ENCODE data around the gene SMTN.

SMTN gene

DNA sequence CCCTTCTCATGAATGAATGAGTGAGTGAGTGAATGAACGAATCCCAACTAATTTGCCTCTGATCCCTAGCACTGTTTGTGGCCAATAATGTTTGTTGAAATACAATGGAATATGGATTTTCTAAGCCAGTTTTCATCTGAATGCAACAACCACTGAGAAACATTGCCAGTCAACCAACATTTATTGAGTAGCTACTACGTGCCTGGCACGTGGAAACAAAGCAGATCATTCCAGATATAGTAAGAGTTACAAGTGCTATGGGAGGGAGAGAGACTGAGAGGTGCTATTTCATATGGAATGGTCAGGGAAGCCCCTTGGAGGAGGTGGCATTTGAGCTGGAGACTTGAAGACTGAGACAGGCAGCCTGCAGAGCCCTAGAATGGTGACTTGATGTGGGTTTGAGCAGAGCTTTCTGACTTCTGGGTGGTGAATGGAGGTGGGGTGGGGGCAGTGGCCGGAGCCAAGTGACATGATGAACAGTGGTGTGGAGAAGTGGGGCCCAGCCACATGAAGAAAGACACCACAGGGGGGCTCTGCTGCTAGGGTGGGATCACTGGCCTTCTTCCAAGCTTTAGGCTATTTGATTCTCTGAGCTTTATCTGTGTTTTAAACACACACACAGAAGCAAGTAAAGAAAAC, 35.1 kb upstream of the SMTN start:
- ChIA-PET CTCF (interaction anchor here (0.7 to 2.7 kb wide), 2 partner anchors 8 to 10 kb away, joined by 3 to 6 read pairs; no protein-coding TSS in a partner anchor), POLR2A (no interaction called here)
- H3K36me3 ChIP-seq (ENCODE audit: control insufficient read depth in 4 of 4, insufficient read depth in 4 of 4, low read length in 3 of 4), result no peaks in the 10 kb centered on the region
- no peak overlapping the region for H3K27ac ChIP-seq (ENCODE audit: insufficient read depth in 1 of 2, low read depth in 1 of 2, low read length in 2 of 2, poor library complexity in 1 of 2, severe bottlenecking in 2 of 2)
- H3K4me1 ChIP-seq (ENCODE audit: control extremely low read depth in 1 of 4, control insufficient read depth in 4 of 4, insufficient read depth in 4 of 4, low read length in 3 of 4), result peaks cover 0 to 21% (median 10%) of the 10 kb centered on the region in 4 experiments
- no peak for DNase-seq
- H3K4me3 ChIP-seq (ENCODE audit: control insufficient read depth in 1 of 7, extremely low read depth in 1 of 7, insufficient read depth in 4 of 7, low read depth in 2 of 7, low read length in 6 of 7), result peak overlapping the region in 1 of 7 experiments; percentile 22
- no peaks in the 10 kb centered on the region for H3K27me3 ChIP-seq (replicated peaks in 2 of 5; ENCODE audit: control insufficient read depth in 4 of 5, insufficient read depth in 5 of 5, low read length in 4 of 5)
- H3K9me3 ChIP-seq (ENCODE audit: control extremely low read depth in 1 of 5, control insufficient read depth in 4 of 5, insufficient read depth in 2 of 5, low read depth in 1 of 5, low read length in 4 of 5), result no peaks in the 10 kb centered on the region
- 80% methylated on average over 1 of the region's 4 CpGs for WGBS (ENCODE audit: insufficient coverage)

DNA sequence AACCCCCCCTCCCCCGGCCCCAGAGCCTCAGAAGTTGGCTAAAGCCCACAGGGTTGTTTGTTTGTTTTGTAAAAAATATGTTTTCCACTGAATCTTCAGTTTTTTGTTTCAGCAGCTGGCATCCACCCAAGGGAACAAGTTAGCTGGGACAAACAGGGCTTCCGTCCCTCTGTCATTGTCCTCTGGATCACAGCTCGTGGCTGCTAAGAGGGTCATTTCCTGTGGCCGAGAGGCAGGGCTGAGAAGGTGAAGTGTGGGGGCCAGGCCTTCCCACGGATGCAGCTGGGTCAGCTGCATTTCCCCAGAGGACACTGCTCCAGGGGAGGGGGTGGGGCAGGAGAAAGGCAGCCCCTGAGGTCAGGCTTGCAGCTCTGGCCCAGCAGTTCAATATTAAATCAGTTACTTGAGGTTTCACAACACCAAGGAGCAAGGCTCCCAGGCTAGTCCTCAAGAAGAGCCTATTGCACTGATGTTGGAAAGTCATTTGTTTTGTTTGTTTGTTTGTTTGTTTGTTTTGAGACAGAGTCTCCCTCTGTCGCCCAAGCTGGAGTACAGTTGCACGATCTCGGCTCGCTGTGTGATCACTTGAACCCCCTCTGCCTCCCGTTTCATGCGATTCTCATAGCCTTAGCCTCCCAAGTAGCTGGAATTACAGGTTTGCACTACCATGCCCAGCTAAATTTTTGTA, 34.4 kb upstream of the SMTN start:
- no peak for DNase-seq
- Histone ChIP-seq H3K27ac (ENCODE audit: insufficient read depth in 1 of 2, low read depth in 1 of 2, low read length in 2 of 2, poor library complexity in 1 of 2, severe bottlenecking in 2 of 2) (no peak overlapping the region), H3K4me1 (ENCODE audit: control extremely low read depth in 1 of 4, control insufficient read depth in 4 of 4, insufficient read depth in 4 of 4, low read length in 3 of 4) (peaks cover 0 to 21% (median 10%) of the 10 kb centered on the region in 4 experiments), H3K27me3 (replicated peaks in 2 of 5; ENCODE audit: control insufficient read depth in 4 of 5, insufficient read depth in 5 of 5, low read length in 4 of 5) (no peaks in the 10 kb centered on the region), H3K36me3 (ENCODE audit: control insufficient read depth in 4 of 4, insufficient read depth in 4 of 4, low read length in 3 of 4) (no peaks in the 10 kb centered on the region), H3K9me3 (ENCODE audit: control extremely low read depth in 1 of 5, control insufficient read depth in 4 of 5, insufficient read depth in 2 of 5, low read depth in 1 of 5, low read length in 4 of 5) (no peaks in the 10 kb centered on the region), H3K4me3 (ENCODE audit: control insufficient read depth in 1 of 7, extremely low read depth in 1 of 7, insufficient read depth in 4 of 7, low read depth in 2 of 7, low read length in 6 of 7) (peak overlapping the region in 1 of 7 experiments; percentile 22)
- 74% methylated on average over 8 of the region's 11 CpGs for WGBS (ENCODE audit: insufficient coverage)
- CTCF ChIA-PET, result interaction anchor here (0.7 to 2.7 kb wide), 2 partner anchors 9 to 10 kb away, joined by 3 to 6 read pairs; no protein-coding TSS in a partner anchor
- POLR2A ChIA-PET, result no interaction called here

DNA sequence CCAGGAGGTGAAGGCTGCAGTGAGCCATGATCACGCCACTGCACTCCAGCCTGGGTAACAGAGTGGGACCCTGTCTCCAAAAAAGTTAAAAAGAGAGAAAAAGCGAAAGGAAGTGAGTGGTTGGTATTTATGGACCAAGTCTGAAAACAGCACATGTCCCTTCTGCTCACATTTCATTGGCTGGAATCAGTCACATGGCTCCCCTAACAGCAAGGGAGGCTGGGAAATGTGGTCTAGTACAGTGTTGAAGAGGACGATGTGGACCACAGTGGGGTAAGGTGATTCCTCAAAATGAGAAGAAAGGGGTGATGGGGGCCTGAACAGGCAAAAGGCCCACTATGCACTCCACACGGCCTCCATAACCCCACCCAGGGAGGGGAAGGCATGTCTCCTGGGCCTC, 32.5 kb upstream of the SMTN start:
- Histone ChIP-seq H3K27me3 (replicated peaks in 2 of 5; ENCODE audit: control insufficient read depth in 4 of 5, insufficient read depth in 5 of 5, low read length in 4 of 5) (no peaks in the 10 kb centered on the region), H3K27ac (ENCODE audit: insufficient read depth in 1 of 2, low read depth in 1 of 2, low read length in 2 of 2, poor library complexity in 1 of 2, severe bottlenecking in 2 of 2) (no peak overlapping the region), H3K4me1 (ENCODE audit: control extremely low read depth in 1 of 4, control insufficient read depth in 4 of 4, insufficient read depth in 4 of 4, low read length in 3 of 4) (peaks cover 0 to 21% (median 10%) of the 10 kb centered on the region in 4 experiments), H3K9me3 (ENCODE audit: control extremely low read depth in 1 of 5, control insufficient read depth in 4 of 5, insufficient read depth in 2 of 5, low read depth in 1 of 5, low read length in 4 of 5) (no peaks in the 10 kb centered on the region), H3K4me3 (ENCODE audit: control insufficient read depth in 1 of 7, extremely low read depth in 1 of 7, insufficient read depth in 4 of 7, low read depth in 2 of 7, low read length in 6 of 7) (no peak overlapping the region), H3K36me3 (ENCODE audit: control insufficient read depth in 4 of 4, insufficient read depth in 4 of 4, low read length in 3 of 4) (no peaks in the 10 kb centered on the region)
- DNase-seq, result no peak
- CTCF ChIA-PET, result no interaction called here
- WGBS (ENCODE audit: insufficient coverage), result 100% methylated on average over 2 of the region's 4 CpGs
- POLR2A ChIA-PET, result no interaction called here

DNA sequence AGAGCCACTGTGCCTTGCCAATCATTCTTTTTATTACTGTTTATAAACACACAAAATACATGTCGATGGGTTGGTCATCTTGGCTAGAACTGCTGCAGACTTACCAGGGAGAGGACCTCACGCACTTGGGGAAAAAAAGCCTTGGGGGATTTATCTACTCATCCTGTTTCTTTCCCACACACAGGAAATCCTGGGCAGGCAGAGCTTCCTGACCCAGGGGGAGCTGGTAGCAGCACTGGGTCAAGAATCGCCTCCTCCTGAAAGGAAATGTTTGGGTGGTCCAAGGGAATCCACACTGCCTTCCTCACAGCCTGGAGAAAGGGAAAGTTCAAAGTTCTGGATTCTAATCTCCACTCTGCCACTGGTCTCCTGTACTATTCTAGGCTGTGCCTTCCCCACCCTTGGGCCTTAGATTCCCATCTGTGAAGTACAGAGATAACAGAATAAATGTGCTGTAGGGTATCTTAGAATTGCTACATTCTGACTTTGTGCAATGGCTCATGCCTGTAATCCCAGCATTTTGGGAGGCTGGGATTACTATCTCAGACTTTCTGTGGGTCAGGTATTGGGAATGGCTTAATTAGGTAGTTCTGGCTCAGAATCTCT, 31.2 kb upstream of the SMTN start:
- Histone ChIP-seq H3K36me3 (ENCODE audit: control insufficient read depth in 4 of 4, insufficient read depth in 4 of 4, low read length in 3 of 4) (no peaks in the 10 kb centered on the region), H3K4me3 (ENCODE audit: control insufficient read depth in 1 of 7, extremely low read depth in 1 of 7, insufficient read depth in 4 of 7, low read depth in 2 of 7, low read length in 6 of 7) (no peak overlapping the region), H3K27me3 (replicated peaks in 2 of 5; ENCODE audit: control insufficient read depth in 4 of 5, insufficient read depth in 5 of 5, low read length in 4 of 5) (no peaks in the 10 kb centered on the region), H3K27ac (ENCODE audit: insufficient read depth in 1 of 2, low read depth in 1 of 2, low read length in 2 of 2, poor library complexity in 1 of 2, severe bottlenecking in 2 of 2) (no peak overlapping the region), H3K4me1 (ENCODE audit: control extremely low read depth in 1 of 4, control insufficient read depth in 4 of 4, insufficient read depth in 4 of 4, low read length in 3 of 4) (peaks cover 0 to 21% (median 10%) of the 10 kb centered on the region in 4 experiments), H3K9me3 (ENCODE audit: control extremely low read depth in 1 of 5, control insufficient read depth in 4 of 5, insufficient read depth in 2 of 5, low read depth in 1 of 5, low read length in 4 of 5) (no peaks in the 10 kb centered on the region)
- 36% methylated on average over 3 of the region's 3 CpGs for WGBS (ENCODE audit: insufficient coverage)
- CTCF ChIA-PET, result no interaction called here
- no peak for DNase-seq
- POLR2A ChIA-PET, result no interaction called here

DNA sequence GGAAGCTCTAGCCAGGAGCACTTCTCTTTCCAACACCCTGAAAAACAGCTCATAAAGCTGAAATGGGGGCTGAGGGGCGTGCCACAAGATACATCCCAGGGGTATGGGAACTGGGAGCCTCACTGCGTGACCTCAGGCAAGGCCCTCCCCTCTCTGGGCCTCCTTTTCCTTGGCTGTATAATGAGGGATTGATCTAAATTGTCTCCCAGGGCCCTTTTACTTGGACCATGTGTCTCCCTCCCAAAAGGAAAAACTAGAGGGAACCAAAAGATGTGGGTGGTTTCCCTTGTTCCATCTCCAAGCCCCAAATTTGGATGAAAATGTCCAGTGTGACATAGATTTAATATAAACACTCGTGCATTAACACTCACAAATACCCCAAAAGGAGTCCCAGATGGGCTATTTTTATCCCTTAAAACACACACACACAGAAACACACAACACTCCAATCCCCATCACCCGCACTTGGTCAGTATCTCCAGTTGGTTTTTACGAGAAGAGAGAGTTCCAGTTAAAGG, 25.9 kb upstream of the SMTN start:
- H3K36me3 ChIP-seq (ENCODE audit: control insufficient read depth in 4 of 4, insufficient read depth in 4 of 4, low read length in 3 of 4), result no peaks in the 10 kb centered on the region
- H3K27ac ChIP-seq (ENCODE audit: insufficient read depth in 1 of 2, low read depth in 1 of 2, low read length in 2 of 2, poor library complexity in 1 of 2, severe bottlenecking in 2 of 2), result no peak overlapping the region
- 100% methylated on average over 4 of the region's 5 CpGs for WGBS (ENCODE audit: insufficient coverage)
- H3K9me3 ChIP-seq (ENCODE audit: control extremely low read depth in 1 of 5, control insufficient read depth in 4 of 5, insufficient read depth in 2 of 5, low read depth in 1 of 5, low read length in 4 of 5), result no peaks in the 10 kb centered on the region
- ChIA-PET POLR2A (no interaction called here), CTCF (interaction anchor here (1.9 kb wide), 1 partner anchor 9 kb away, joined by 6 read pairs; no protein-coding TSS in a partner anchor)
- no peak overlapping the region for H3K4me3 ChIP-seq (ENCODE audit: control insufficient read depth in 1 of 7, extremely low read depth in 1 of 7, insufficient read depth in 4 of 7, low read depth in 2 of 7, low read length in 6 of 7)
- peaks cover 0 to 10% (median 1%) of the 10 kb centered on the region in 4 experiments for H3K4me1 ChIP-seq (ENCODE audit: control extremely low read depth in 1 of 4, control insufficient read depth in 4 of 4, insufficient read depth in 4 of 4, low read length in 3 of 4)
- no peaks in the 10 kb centered on the region for H3K27me3 ChIP-seq (replicated peaks in 2 of 5; ENCODE audit: control insufficient read depth in 4 of 5, insufficient read depth in 5 of 5, low read length in 4 of 5)
- no peak for DNase-seq

DNA sequence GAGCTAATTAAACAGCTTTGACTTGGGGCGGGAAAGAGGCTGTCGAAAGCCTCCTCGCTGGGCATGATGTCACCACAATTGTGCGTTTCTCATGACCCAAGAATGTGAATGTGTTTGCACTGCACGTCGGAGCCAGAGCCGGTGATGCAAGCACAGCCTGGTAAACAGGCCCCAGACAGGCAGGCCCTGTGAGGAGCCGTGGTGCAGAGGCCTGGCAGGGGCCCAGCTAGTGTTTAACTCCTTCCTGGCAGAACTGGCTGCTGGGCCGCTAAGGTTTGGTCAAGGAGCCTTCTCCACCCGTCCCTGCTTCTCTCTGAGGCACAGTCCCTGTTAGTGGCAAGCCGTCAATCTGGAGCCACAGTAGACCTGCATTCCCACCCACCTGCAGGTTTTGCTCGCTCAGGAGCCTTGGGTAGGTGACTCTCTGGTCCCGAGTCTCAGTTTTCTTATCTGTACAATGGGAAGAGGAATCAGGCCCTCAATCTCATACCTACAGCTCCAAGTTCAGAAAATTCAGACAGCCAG, 25.4 kb upstream of the SMTN start:
- Histone ChIP-seq H3K27ac (ENCODE audit: insufficient read depth in 1 of 2, low read depth in 1 of 2, low read length in 2 of 2, poor library complexity in 1 of 2, severe bottlenecking in 2 of 2) (no peak overlapping the region), H3K36me3 (ENCODE audit: control insufficient read depth in 4 of 4, insufficient read depth in 4 of 4, low read length in 3 of 4) (no peaks in the 10 kb centered on the region), H3K27me3 (replicated peaks in 2 of 5; ENCODE audit: control insufficient read depth in 4 of 5, insufficient read depth in 5 of 5, low read length in 4 of 5) (no peaks in the 10 kb centered on the region), H3K9me3 (ENCODE audit: control extremely low read depth in 1 of 5, control insufficient read depth in 4 of 5, insufficient read depth in 2 of 5, low read depth in 1 of 5, low read length in 4 of 5) (no peaks in the 10 kb centered on the region), H3K4me3 (ENCODE audit: control insufficient read depth in 1 of 7, extremely low read depth in 1 of 7, insufficient read depth in 4 of 7, low read depth in 2 of 7, low read length in 6 of 7) (no peak overlapping the region), H3K4me1 (ENCODE audit: control extremely low read depth in 1 of 4, control insufficient read depth in 4 of 4, insufficient read depth in 4 of 4, low read length in 3 of 4) (peaks cover 0 to 12% (median 1%) of the 10 kb centered on the region in 4 experiments)
- WGBS (ENCODE audit: insufficient coverage), result 83% methylated on average over 10 of the region's 13 CpGs
- ChIA-PET POLR2A (no interaction called here), CTCF (interaction anchor here (1.9 kb wide), 1 partner anchor 9 kb away, joined by 6 read pairs; no protein-coding TSS in a partner anchor)
- DNase-seq, result no peak

All from common myeloid progenitor, CD34-positive (primary cell).